Activated T-helper 1 cell treated with anti-CD3 and anti-CD28 coated beads, Interleukin-2, amount 50 U/mL, for 16 hours (primary cell): ENCODE data around the gene SNPH.
"Not testable (repeated sequence)": the region's sequence is repeated elsewhere in the genome, so short reads cannot be mapped to it uniquely, and the experiment has no call there.

ENCODE experiments used
- DNase-seq, 2 donors: peaks; one replicate each; pipeline ENCODE4 v3.0.0-alpha.2; 2020; ENCODE audit warnings: low read depth in 1 of 2, low spot score in 1 of 2

SNPH gene

GRCh38 chr20:1336699-1337367 is 70.7 kb downstream of the SNPH start:
- DNase-seq: no peak

- DNase-seq: no peak
These were observed 71.3 kb downstream of the SNPH start for GRCh38 chr20:1337441-1337840.

- no peak for DNase-seq
These were observed 72.0 kb downstream of the SNPH start for GRCh38 chr20:1338096-1338495.

GRCh38 chr20:1338801-1339200 is 72.7 kb downstream of the SNPH start:
- no peak for DNase-seq

- DNase-seq: no peak
These were observed 75.6 kb downstream of the SNPH start for GRCh38 chr20:1341561-1342265.

GRCh38 chr20:1343446-1344124 is 77.5 kb downstream of the SNPH start:
- DNase-seq: not testable (repeated sequence)

- no peak for DNase-seq
These were observed 79.1 kb downstream of the SNPH start for GRCh38 chr20:1345030-1345755.

- no peak for DNase-seq
These were observed 79.6 kb downstream of the SNPH start for GRCh38 chr20:1345756-1346093.

GRCh38 chr20:1346315-1346969 is 80.3 kb downstream of the SNPH start:
- no peak for DNase-seq

- DNase-seq: no peak
These were observed 87.9 kb downstream of the SNPH start for GRCh38 chr20:1353956-1354355.

- DNase-seq: no peak
These were observed 92.0 kb downstream of the SNPH start for GRCh38 chr20:1357921-1358671.
